ENCODE data around the gene BICDL2. TPM values are rescaled to one million over a fixed set of nuclear protein-coding genes. Genes with fewer than 3 reads are reported as not detected.

BICDL2 gene
- total and polyA plus RNA-seq, 9 of the 15 experiments (the other 6 are each of a cell fraction or from before 2014, with no cell fraction given): 0.09 to 0.28 (median 0.09) TPM; not detected in 6

- BruUV-seq (replicated peaks): no TSS peak
- Histone ChIP-seq H3K4me3 (peak overlapping the region; percentile 50), H3K36me3 (ENCODE audit: control insufficient read depth, insufficient read depth, low read length) (peaks cover 3% of the 10 kb centered on the region; the same call in 2 of the 3 replicates), H3K9me1 (ENCODE audit: control insufficient read depth, insufficient read depth, low read length) (no peaks in the 10 kb centered on the region), H3K27me3 (ENCODE audit: control insufficient read depth in 2 of 2, insufficient read depth in 2 of 2, low read length in 2 of 2) (no peaks in the 10 kb centered on the region), H3K9me3 (replicated peaks; ENCODE audit: control insufficient read depth, insufficient read depth, low read depth, low read length) (no peaks in the 10 kb centered on the region), H3K79me2 (ENCODE audit: control insufficient read depth, insufficient read depth, low read length) (peaks cover 22% of the 10 kb centered on the region), H3K4me2 (ENCODE audit: insufficient read depth, low read length) (peak overlapping the region; percentile 63; the same call in 1 of the 2 replicates), H2AFZ (ENCODE audit: low read depth, low read length) (no peak overlapping the region), H4K20me1 (replicated peaks; ENCODE audit: control insufficient read depth, insufficient read depth, low read length) (no peaks in the 10 kb centered on the region), H3K4me1 (replicated peaks in 1 of 2; ENCODE audit: control insufficient read depth in 2 of 2, insufficient read depth in 2 of 2, low read length in 2 of 2) (peaks cover 28 to 60% of the 10 kb centered on the region in 2 experiments), H3K27ac (ENCODE audit: extremely low read depth, low read depth, low read length) (no peak overlapping the region; the same call in 2 of the 3 replicates), H3K9ac (ENCODE audit: insufficient read depth in 1 of 2, low read depth in 2 of 2, low read length in 2 of 2) (peak overlapping the region in 1 of 2 experiments; percentile 72; a peak in 2 of 4 replicates)
- ATAC-seq (no peak), FAIRE-seq (no peak), DNase-seq (ENCODE audit: extremely low read depth in 1 of 4, low spot score in 3 of 4) (peak in 1 of 4 experiments; percentile 35)
- ChIA-PET POLR2A (interaction anchor here (0.7 to 1.3 kb wide), 8 partner anchors 15 to 437 kb away, joined by 3 to 7 read pairs (median 4); partner anchors contain the start of genes PAQR4 and TNFRSF12A), CTCF (ENCODE audit: low intra/inter-chr PET ratio) (interaction anchor here (1.3 kb wide), 1 partner anchor 24 kb away, joined by 3 read pairs; no protein-coding TSS in a partner anchor)
- in situ Hi-C loops (cut with MboI) (no loop called here), intact Hi-C loops (cut with micrococcal nuclease) (no loop called here)
- WGBS (ENCODE audit: insufficient coverage, low coverage, missing lambda C conversion rate): 3% methylated on average over 6 of the region's 67 CpGs
- 0 out of 2 replicates have a peak, but pooled peaks have one; percentile 22 for TF ChIP-seq RB1 (IDR thresholded peaks at IDR 0.05; ENCODE audit: low read depth)
- no peak for TF ChIP-seq CREB3 (tag; conservative IDR thresholded peaks at IDR 0.05; ENCODE audit: low read depth)
- TF ChIP-seq NEUROD1 (IDR thresholded peaks at IDR 0.05; ENCODE audit: borderline replicate concordance, low read depth, low read length, partially characterized antibody): no peak
- TF ChIP-seq TAF1 (IDR thresholded peaks at IDR 0.05; ENCODE audit: control insufficient read depth, extremely low read depth, insufficient read depth, low read length, severe bottlenecking): peak; percentile 7
- TF ChIP-seq ZNF347 (CRISPR knock-in tag; IDR thresholded peaks at IDR 0.05; ENCODE audit: low read depth): no peak
- no peak for TF ChIP-seq ZFP91 (CRISPR knock-in tag; IDR thresholded peaks at IDR 0.05)
- 0 out of 4 replicates have a peak, but pooled peaks of 1 of the 2 experiments have one; percentile 9 for TF ChIP-seq NONO (IDR thresholded peaks at IDR 0.05; ENCODE audit: low read depth in 2 of 2, low read length in 1 of 2)
- TF ChIP-seq GATAD2B (IDR thresholded peaks at IDR 0.05; ENCODE audit: borderline replicate concordance): peak; percentile 35; the same call in 1 of the 2 replicates
- no peak for TF ChIP-seq NR2C2 (CRISPR knock-in tag; IDR thresholded peaks at IDR 0.05)
- peak; percentile 57; the same call in 1 of the 2 replicates for TF ChIP-seq NR2C2 (tag; IDR thresholded peaks at IDR 0.05)
- peak; percentile 22; the same call in 1 of the 2 replicates for TF ChIP-seq PHF8 (IDR thresholded peaks at IDR 0.05; ENCODE audit: borderline replicate concordance, low read length)
- TF ChIP-seq IRF9 (tag; IDR thresholded peaks at IDR 0.05): no peak
- TF ChIP-seq NCOA6 (IDR thresholded peaks at IDR 0.05): no peak
- TF ChIP-seq ZNF512 (tag; IDR thresholded peaks at IDR 0.05): no peak
Observed at GRCh38 chr16:3004319-3004718, 32.4 kb downstream of the BICDL2 start.

All from K562 (cell line).